IMR-90 (cell line): ENCODE results near the gene KRTAP5-6. TPM values are rescaled to one million over a fixed set of nuclear protein-coding genes. Genes with fewer than 3 reads are reported as not detected.

ENCODE experiments used
- ATAC-seq: fragments of 200-7000 bp; cut with Tn5 transposase; 2 replicates; pipeline ENCODE4 v1.9.1; 2020; ENCODE audit warnings: low read depth, mild to moderate bottlenecking, moderate library complexity
- BruUV-seq: library from RNA; stranded (reverse); fragments of 400-500 nt; replicated peaks from 2 replicates; lab custom pipeline; 2021; lab: Mats Ljungman, UMichigan
- CTCF ChIA-PET: fragments of 300-600 bp; formaldehyde crosslinking; extraction: SDS; loops from one replicate; lab custom pipeline; 2021; ENCODE audit warnings: antibody characterized with exemption; lab: Yijun Ruan, JAX
- POLR2A ChIA-PET: fragments of 300-600 bp; sonication (Branson Sonifier 250); formaldehyde crosslinking; loops from one replicate; lab custom pipeline; 2022; ENCODE audit warnings: antibody characterized with exemption; ENCODE audit not compliant: unreplicated experiment; lab: Charles Lee
- DNase-seq: peaks from one replicate; pipeline ENCODE4 v3.0.0; 2013
- H2AFZ ChIP-seq: replicated peaks from 2 replicates; pipeline ENCODE3; 2013; ENCODE audit warnings: low read length, mild to moderate bottlenecking; ENCODE audit not compliant: poor library complexity
- H2AK5ac ChIP-seq: 2 replicates; pipeline ENCODE4 v1.6.1; 2013; ENCODE audit warnings: low read depth, low read length, inconsistent platforms
- H2AK9ac ChIP-seq: replicated peaks from 2 replicates; pipeline ENCODE3; 2013; ENCODE audit warnings: mild to moderate bottlenecking, low read depth, low read length, moderate library complexity; ENCODE audit not compliant: poor library complexity
- H2BK120ac ChIP-seq: 2 replicates; pipeline ENCODE4 v1.6.1; 2013; ENCODE audit warnings: low read depth, low read length, inconsistent platforms
- H2BK15ac ChIP-seq: 3 replicates; pipeline ENCODE4 v1.6.1; 2013; ENCODE audit warnings: low read depth, low read length, inconsistent platforms
- H2BK20ac ChIP-seq: 2 replicates; pipeline ENCODE4 v1.6.1; 2013; ENCODE audit warnings: low read depth, mild to moderate bottlenecking, inconsistent platforms, low read length, moderate library complexity
- H2BK5ac ChIP-seq: 2 replicates; pipeline ENCODE4 v1.6.1; 2013; ENCODE audit warnings: mild to moderate bottlenecking, low read depth, low read length, inconsistent platforms; ENCODE audit not compliant: poor library complexity, severe bottlenecking
- H3K14ac ChIP-seq: replicated peaks from 2 replicates; pipeline ENCODE4 v1.6.1; 2013; ENCODE audit warnings: low read depth, low read length, inconsistent platforms
- H3K18ac ChIP-seq: 2 replicates; pipeline ENCODE4 v1.6.1; 2013; ENCODE audit warnings: low read depth, low read length, control low read depth
- H3K23ac ChIP-seq: 2 replicates; pipeline ENCODE4 v1.6.1; 2013; ENCODE audit warnings: low read depth, low read length, inconsistent platforms
- H3K27ac ChIP-seq: 2 replicates; pipeline ENCODE4 v1.5.1; 2013; ENCODE audit warnings: mild to moderate bottlenecking, control low read depth, low read length; ENCODE audit not compliant: insufficient read depth
- H3K27me3 ChIP-seq: 2 replicates; pipeline ENCODE4 v1.6.1; 2013; ENCODE audit warnings: low read length; ENCODE audit not compliant: control insufficient read depth, insufficient read depth
- H3K36me3 ChIP-seq: 2 replicates; pipeline ENCODE4 v1.6.1; 2013; ENCODE audit warnings: low read length, mixed read lengths; ENCODE audit not compliant: control insufficient read depth, insufficient read depth
- H3K4ac ChIP-seq: 2 replicates; pipeline ENCODE4 v1.6.1; 2013; ENCODE audit warnings: low read depth, low read length, inconsistent platforms
- H3K4me1 ChIP-seq: 2 replicates; pipeline ENCODE4 v1.6.1; 2013; ENCODE audit warnings: low read length, mixed read lengths; ENCODE audit not compliant: control insufficient read depth, insufficient read depth
- H3K4me2 ChIP-seq: 2 replicates; pipeline ENCODE4 v1.6.1; 2013; ENCODE audit warnings: low read depth, mild to moderate bottlenecking, control low read depth, low read length, moderate library complexity
- H3K4me3 ChIP-seq: 2 replicates; pipeline ENCODE4 v1.5.1; 2013; ENCODE audit warnings: low read depth, mild to moderate bottlenecking, control low read depth, low read length, moderate library complexity; ENCODE audit not compliant: insufficient read depth
- H3K56ac ChIP-seq: 2 replicates; pipeline ENCODE4 v1.6.1; 2013; ENCODE audit warnings: low read length, inconsistent platforms; ENCODE audit not compliant: insufficient read depth; ENCODE audit errors: extremely low read depth
- H3K79me1 ChIP-seq, 2 experiments: 2 replicates each; pipeline ENCODE4 v1.6.1; 2013; ENCODE audit warnings: low read length in 2 of 2, inconsistent platforms in 1 of 2, low read depth in 1 of 2
- H3K9ac ChIP-seq: 2 replicates; pipeline ENCODE4 v1.6.1; 2013; ENCODE audit warnings: low read depth, low read length, control low read depth
- H3K9me1 ChIP-seq: 2 replicates; pipeline ENCODE4 v1.6.1; 2013; ENCODE audit warnings: low read length, inconsistent platforms; ENCODE audit not compliant: insufficient read depth
- H3K9me3 ChIP-seq: 2 replicates; pipeline ENCODE4 v1.6.1; 2013; ENCODE audit warnings: low read length; ENCODE audit not compliant: control insufficient read depth, insufficient read depth
- H4K20me1 ChIP-seq: 2 replicates; pipeline ENCODE4 v1.6.1; 2013; ENCODE audit warnings: low read length, inconsistent platforms; ENCODE audit not compliant: insufficient read depth
- H4K5ac ChIP-seq: 2 replicates; pipeline ENCODE4 v1.6.1; 2013; ENCODE audit warnings: mild to moderate bottlenecking, low read depth, low read length, control low read depth
- H4K8ac ChIP-seq, 2 experiments: 2 replicates each; pipeline ENCODE4 v1.6.1; 2013; ENCODE audit warnings: low read depth in 2 of 2, low read length in 2 of 2, control low read depth in 1 of 2, inconsistent platforms in 1 of 2
- H4K91ac ChIP-seq: 2 replicates; pipeline ENCODE4 v1.6.1; 2013; ENCODE audit warnings: low read depth, low read length, inconsistent platforms; ENCODE audit not compliant: insufficient read depth
- BHLHE40 ChIP-seq: fragments of 150-350 bp; IDR thresholded peaks from 2 replicates; pipeline ENCODE4 v1.6.1; 2016; ENCODE audit warnings: mild to moderate bottlenecking, low read depth, low read length
- CEBPB ChIP-seq: IDR thresholded peaks from 2 replicates; pipeline ENCODE4 v1.6.1; 2012; ENCODE audit warnings: low read depth, low read length, improper control_type of control experiment
- CHD1 ChIP-seq: IDR thresholded peaks from 2 replicates; pipeline ENCODE4 v1.6.1; 2012; ENCODE audit warnings: low read depth, low read length, improper control_type of control experiment
- FOS ChIP-seq: fragments of 150-350 bp; IDR thresholded peaks from 2 replicates; pipeline ENCODE4 v1.6.1; 2016; ENCODE audit warnings: low read depth, low read length
- MAFK ChIP-seq: IDR thresholded peaks from 2 replicates; pipeline ENCODE4 v1.6.1; 2012; ENCODE audit warnings: low read depth, low read length, improper control_type of control experiment
- MAZ ChIP-seq: IDR thresholded peaks from 2 replicates; pipeline ENCODE4 v1.6.1; 2012; ENCODE audit warnings: low read depth, mild to moderate bottlenecking, low read length, improper control_type of control experiment, moderate library complexity, borderline replicate concordance
- MXI1 ChIP-seq: IDR thresholded peaks from 2 replicates; pipeline ENCODE4 v1.6.1; 2012; ENCODE audit warnings: low read depth, mild to moderate bottlenecking, low read length, moderate library complexity, borderline replicate concordance
- NFE2L2 ChIP-seq: fragments of 150-350 bp; IDR thresholded peaks from 2 replicates; pipeline ENCODE4 v1.6.1; 2016; ENCODE audit warnings: low read depth, mild to moderate bottlenecking, low read length
- POLR2A ChIP-seq: IDR thresholded peaks from 2 replicates; pipeline ENCODE4 v1.6.1; 2012; ENCODE audit warnings: mild to moderate bottlenecking, low read depth, low read length
- RAD21 ChIP-seq: IDR thresholded peaks from 2 replicates; pipeline ENCODE4 v1.6.1; 2012; ENCODE audit warnings: low read length, improper control_type of control experiment
- RCOR1 ChIP-seq: IDR thresholded peaks from 2 replicates; pipeline ENCODE4 v1.6.1; 2012; ENCODE audit warnings: mild to moderate bottlenecking, low read length, improper control_type of control experiment; ENCODE audit not compliant: insufficient replicate concordance
- RFX5 ChIP-seq: IDR thresholded peaks from 2 replicates; pipeline ENCODE4 v1.8.0; 2012; ENCODE audit warnings: low read depth, mild to moderate bottlenecking, low read length, moderate library complexity
- SMC3 ChIP-seq: fragments of 150-350 bp; IDR thresholded peaks from 2 replicates; pipeline ENCODE4 v1.6.1; 2016; ENCODE audit warnings: low read depth, mild to moderate bottlenecking, antibody characterized with exemption, low read length, moderate library complexity
- WGBS, 2 experiments: methylation state at CpG; one replicate each; pipeline versions ENCODE4 v1.1.5 to v1.1.7; 2013; ENCODE audit warnings: missing lambda C conversion rate in 2 of 2; ENCODE audit not compliant: insufficient read length in 1 of 2; ENCODE audit errors: extremely low coverage in 2 of 2; 5-methylcytosine and 5-hydroxymethylcytosine counted together
- dilution Hi-C: fragments of 300-500 bp; cut with HindIII; formaldehyde crosslinking; loops from one replicate; pipeline ENCODE4 v1.14.3; 2018; ENCODE audit warnings: low sequenced_read_pairs; ENCODE audit not compliant: unreplicated experiment
- in situ Hi-C: fragments of 300-500 bp; cut with MboI; formaldehyde crosslinking; loops from 3 replicates; pipeline ENCODE4 v1.14.3; 2019; ENCODE audit warnings: low sequenced_read_pairs, inconsistent platforms, mixed read lengths
- intact Hi-C: fragments of 100-400 bp; cut with micrococcal nuclease; formaldehyde crosslinking; loops from 2 replicates; pipeline ENCODE4 v1.10.0; 2022
- polyA plus RNA-seq, 3 experiments: library from polyadenylated mRNA; depleted of rRNA; stranded (reverse); fragments of >200 nt; gene quantifications; 2 replicates each; pipeline ENCODE4 v1.2.3, GENCODE V29; 2012; ENCODE audit warnings: low replicate concordance in 1 of 3
- total RNA-seq: library from RNA; depleted of rRNA; stranded (reverse); fragments of >200 nt; gene quantifications from 2 replicates; pipeline ENCODE4 v1.2.3, GENCODE V29; 2012
- TF ChIP-seq, protein P1 (sequence below): conservative IDR thresholded peaks from 2 replicates; pipeline ENCODE4 v1.5.1; 2012; ENCODE audit warnings: mild to moderate bottlenecking, low read depth, low read length, improper control_type of control experiment
- TF ChIP-seq, protein P2 (sequence below): fragments of 150-350 bp; IDR thresholded peaks from 2 replicates; pipeline ENCODE4 v1.6.1; 2017; ENCODE audit warnings: mild to moderate bottlenecking, antibody characterized with exemption, low read length, low read depth
- TF ChIP-seq, protein P3 (sequence below): fragments of 150-350 bp; IDR thresholded peaks from 2 replicates; pipeline ENCODE4 v1.6.1; 2016; ENCODE audit warnings: low read depth, mild to moderate bottlenecking, low read length, moderate library complexity, borderline replicate concordance

KRTAP5-6 gene
- total and polyA plus RNA-seq, 2 of the 4 experiments (the other 2 are of a cell fraction), result not detected

DNA sequence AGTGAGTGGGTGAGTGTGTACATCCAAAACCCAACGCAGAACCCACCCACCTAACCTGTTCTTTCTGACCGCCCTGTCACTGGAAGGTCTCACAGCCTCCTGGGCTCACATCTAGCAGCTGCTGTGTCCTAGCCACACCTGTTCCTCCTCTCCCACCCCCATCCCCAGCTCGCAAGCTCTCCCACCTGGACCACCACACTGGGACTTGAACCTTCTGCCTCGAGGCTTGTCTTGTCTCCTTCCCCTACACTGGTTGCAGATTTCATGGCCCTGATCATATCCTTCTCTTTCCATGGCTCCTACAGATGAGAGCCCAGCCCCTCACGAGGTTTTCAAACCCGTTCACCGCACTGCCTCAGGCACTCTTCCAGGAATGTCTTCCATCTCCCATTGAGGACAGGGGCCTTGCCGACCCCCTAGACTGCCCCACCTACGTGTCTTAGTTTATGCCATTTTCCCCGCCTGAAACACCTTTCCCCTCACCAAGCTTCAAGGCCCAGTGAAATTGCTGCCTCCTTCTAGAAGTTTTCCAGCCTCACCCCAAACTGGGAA, 46.7 kb downstream of the KRTAP5-6 start:
- no peak for DNase-seq
- Histone ChIP-seq H3K9me1 (0 out of 2 replicates have a peak, but pooled peaks cover 4% of the 10 kb centered on the region), H3K14ac (no peak overlapping the region), H2AK5ac (no peak overlapping the region), H3K9ac (no peak overlapping the region), H3K4me1 (no peaks in the 10 kb centered on the region), H3K27me3 (peaks cover 29% of the 10 kb centered on the region), H2BK120ac (no peak overlapping the region), H3K56ac (no peak overlapping the region), H3K4ac (no peak overlapping the region), H2BK15ac (no peak overlapping the region), H3K36me3 (no peaks in the 10 kb centered on the region), H2BK5ac (peak overlapping the region; percentile 9), H3K9me3 (peaks cover 2% of the 10 kb centered on the region), H4K8ac (no peak overlapping the region), H2AK9ac (no peak overlapping the region), H4K5ac (no peak overlapping the region), H3K4me3 (no peak overlapping the region), H4K91ac (no peak overlapping the region), H3K4me2 (no peak overlapping the region), H3K23ac (no peak overlapping the region), H2AFZ (no peak overlapping the region), H3K27ac (no peak overlapping the region), H3K79me1 (no peaks in the 10 kb centered on the region), H3K18ac (no peak overlapping the region), H2BK20ac (no peak overlapping the region), H4K20me1 (no peaks in the 10 kb centered on the region; the same call in 1 of the 2 replicates)
- dilution Hi-C loops, result no loop called here
- TF ChIP-seq SMC3 (no peak), MXI1 (no peak), CEBPB (no peak), BHLHE40 (no peak), MAFK (no peak), FOS (no peak), POLR2A (no peak), CHD1 (no peak), MAZ (no peak), NFE2L2 (no peak), RCOR1 (no peak), RFX5 (no peak), RAD21 (no peak)
- TF ChIP-seq, protein P1, sequence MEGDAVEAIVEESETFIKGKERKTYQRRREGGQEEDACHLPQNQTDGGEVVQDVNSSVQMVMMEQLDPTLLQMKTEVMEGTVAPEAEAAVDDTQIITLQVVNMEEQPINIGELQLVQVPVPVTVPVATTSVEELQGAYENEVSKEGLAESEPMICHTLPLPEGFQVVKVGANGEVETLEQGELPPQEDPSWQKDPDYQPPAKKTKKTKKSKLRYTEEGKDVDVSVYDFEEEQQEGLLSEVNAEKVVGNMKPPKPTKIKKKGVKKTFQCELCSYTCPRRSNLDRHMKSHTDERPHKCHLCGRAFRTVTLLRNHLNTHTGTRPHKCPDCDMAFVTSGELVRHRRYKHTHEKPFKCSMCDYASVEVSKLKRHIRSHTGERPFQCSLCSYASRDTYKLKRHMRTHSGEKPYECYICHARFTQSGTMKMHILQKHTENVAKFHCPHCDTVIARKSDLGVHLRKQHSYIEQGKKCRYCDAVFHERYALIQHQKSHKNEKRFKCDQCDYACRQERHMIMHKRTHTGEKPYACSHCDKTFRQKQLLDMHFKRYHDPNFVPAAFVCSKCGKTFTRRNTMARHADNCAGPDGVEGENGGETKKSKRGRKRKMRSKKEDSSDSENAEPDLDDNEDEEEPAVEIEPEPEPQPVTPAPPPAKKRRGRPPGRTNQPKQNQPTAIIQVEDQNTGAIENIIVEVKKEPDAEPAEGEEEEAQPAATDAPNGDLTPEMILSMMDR, result no peak
- TF ChIP-seq, protein P2, sequence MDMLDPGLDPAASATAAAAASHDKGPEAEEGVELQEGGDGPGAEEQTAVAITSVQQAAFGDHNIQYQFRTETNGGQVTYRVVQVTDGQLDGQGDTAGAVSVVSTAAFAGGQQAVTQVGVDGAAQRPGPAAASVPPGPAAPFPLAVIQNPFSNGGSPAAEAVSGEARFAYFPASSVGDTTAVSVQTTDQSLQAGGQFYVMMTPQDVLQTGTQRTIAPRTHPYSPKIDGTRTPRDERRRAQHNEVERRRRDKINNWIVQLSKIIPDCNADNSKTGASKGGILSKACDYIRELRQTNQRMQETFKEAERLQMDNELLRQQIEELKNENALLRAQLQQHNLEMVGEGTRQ, result no peak
- TF ChIP-seq, protein P3, sequence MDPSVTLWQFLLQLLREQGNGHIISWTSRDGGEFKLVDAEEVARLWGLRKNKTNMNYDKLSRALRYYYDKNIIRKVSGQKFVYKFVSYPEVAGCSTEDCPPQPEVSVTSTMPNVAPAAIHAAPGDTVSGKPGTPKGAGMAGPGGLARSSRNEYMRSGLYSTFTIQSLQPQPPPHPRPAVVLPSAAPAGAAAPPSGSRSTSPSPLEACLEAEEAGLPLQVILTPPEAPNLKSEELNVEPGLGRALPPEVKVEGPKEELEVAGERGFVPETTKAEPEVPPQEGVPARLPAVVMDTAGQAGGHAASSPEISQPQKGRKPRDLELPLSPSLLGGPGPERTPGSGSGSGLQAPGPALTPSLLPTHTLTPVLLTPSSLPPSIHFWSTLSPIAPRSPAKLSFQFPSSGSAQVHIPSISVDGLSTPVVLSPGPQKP, result no peak
- 69% methylated on average over 3 of the region's 10 CpGs; no CpG with 5 or more reads in 1 of the 2 experiments for WGBS, 2 experiments
- BruUV-seq, result no TSS peak
- CTCF ChIA-PET, result no interaction called here
- intact Hi-C loops, result no loop called here
- in situ Hi-C loops, result no loop called here
- POLR2A ChIA-PET, result no interaction called here
- ATAC-seq, result no peak
